Left renal cortex interstitium (tissue), 4 donors: ENCODE results near the gene C14orf93. TPM values are rescaled to one million over a fixed set of nuclear protein-coding genes. Genes with fewer than 3 reads are reported as not detected.
"Not testable (repeated sequence)": the region's sequence is repeated elsewhere in the genome, so short reads cannot be mapped to it uniquely, and the experiment has no call there.

Experiments used
- DNase-seq, 4 donors: peaks; one replicate each; pipeline ENCODE4 v3.0.0-alpha.2; 2013; ENCODE audit warnings: low read depth in 4 of 4, low spot score in 2 of 4, missing footprints in 1 of 4
- polyA plus RNA-seq, 4 donors: library from polyadenylated mRNA; unstranded; fragments of 120-200 nt; gene quantifications; one replicate each; pipeline ENCODE4 v1.2.1, GENCODE V29; 2013; ENCODE audit not compliant: insufficient read length in 4 of 4

C14orf93 gene
- polyA plus RNA-seq, 4 donors, result 18.8 to 25.3 (median 23.3) TPM

DNA sequence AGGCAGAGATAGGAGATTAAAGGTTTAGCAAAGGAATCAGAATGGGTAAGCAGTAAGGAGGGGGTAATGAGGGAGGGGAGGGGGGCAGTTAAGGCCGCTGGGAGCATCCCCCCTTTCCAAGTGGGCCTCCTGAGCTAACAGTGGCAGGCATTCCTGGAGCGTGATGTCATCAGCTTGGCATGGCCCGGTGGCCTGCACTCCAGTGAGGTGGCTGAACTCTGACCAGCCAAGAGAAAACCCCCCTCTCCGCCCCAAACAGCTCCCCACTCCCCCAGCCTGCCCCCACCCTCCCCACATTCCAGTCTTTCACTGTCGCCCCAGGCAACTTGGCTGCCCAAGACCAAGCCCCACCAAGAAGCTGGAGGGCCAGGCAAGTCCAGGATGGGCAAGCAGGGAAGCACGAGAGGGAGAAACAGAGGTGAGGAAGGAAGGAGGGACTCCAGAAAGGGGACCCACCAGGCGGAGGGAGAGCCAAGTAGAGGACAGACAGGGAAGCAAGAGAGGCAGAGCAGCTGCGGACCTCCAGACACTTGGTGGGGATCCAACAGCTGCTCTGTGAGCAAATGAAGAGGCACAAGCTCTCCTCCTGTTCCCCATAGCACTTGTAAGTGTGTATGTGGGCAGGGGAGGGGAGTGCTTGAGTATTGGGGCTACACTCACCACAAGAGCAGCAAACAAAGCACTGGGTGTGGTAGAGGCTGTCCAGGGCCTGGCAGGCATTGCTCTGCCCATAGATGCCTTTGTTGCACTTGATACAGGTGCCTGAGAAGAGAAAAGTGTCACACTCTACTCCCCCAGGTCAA lies 32.1 kb downstream of the C14orf93 start:
- DNase-seq, result no peak

DNA sequence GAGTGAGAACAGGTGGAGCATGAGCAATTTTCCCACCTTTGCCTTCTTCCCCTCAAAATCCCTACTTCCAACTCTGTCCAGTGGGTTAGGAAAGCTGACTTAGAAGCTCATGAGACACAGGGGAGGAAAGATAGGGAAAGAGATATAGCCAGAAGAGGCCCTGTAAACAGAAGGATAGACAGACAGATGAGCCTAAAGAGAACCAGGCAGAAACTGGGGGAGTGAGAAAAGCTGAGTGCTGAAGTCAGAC lies 32.6 kb downstream of the C14orf93 start:
- no peak for DNase-seq

DNA sequence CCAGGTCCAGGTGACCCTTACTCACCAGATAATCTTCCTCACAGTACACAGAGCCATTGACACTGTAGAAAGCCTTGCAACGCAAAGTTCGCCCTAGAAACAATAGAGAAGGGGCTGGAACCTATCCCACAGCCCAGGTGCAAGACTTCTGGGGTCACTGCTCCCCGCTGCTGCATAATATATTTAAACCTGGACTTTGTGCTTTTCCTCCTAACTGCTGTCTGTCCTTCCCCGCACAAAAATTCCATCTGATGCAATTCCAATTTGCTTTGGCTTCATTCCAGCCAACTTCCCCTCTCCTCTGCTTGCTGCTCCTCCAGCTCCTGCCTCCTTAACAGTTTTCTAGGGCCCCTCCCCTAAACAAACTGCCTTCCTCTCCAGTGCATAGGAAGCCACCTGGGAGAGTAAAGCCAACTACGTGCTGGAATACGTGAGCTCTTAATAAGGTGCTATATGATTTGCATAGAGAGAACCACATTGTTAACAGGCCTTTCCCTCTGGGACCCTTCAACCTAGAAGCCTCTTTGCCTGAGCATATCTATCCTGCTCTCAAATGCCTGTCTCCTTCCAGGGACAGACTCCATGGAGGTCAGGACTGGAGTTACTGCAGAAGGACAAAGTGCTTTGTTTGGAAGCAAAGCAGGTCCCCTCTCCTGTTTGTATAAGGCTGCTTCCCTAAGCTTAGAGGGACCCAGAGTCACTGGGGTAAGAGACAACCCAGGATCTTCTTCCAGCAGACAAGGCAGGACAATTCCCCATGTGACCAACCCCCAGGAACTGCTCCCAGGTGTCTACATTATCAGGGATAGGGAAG lies 33.1 kb downstream of the C14orf93 start:
- DNase-seq, result no peak

DNA sequence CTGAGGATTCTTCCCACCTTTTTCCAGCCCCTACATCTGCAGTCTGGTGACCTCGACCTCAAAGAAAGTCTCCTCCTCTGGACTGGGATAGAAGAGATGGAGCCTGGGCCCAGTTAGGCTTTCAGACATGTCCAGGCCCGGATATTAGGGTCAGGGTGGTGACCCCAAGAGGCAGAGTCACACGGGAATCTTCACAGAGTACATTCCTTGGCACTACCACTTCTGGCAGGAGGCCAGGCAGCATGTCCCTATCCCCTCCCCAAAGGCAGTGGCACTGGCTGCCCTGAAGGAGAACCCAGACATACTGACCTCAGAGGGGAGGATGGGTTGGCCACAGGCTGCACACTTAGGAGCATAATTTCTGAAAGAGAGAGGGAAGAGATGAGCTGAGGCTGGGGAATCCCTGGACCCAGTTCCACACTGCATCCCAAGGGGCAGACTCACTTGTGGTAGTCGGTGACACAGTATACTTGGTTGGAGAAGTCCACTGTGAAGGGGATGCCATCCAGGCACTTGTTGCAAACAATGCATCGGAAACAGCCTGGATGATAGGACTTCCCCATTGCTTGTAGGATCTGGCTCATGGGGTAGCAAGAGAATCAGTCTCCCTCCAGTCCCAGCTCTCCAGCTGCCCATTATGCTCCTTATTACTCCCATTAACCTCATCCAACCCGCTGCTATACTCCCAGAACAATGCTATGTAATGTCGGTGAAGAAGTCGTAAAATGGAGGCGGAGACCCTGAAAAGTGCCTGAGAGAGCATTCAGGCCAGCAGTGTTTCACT lies 35.2 kb downstream of the C14orf93 start:
- no peak for DNase-seq

DNA sequence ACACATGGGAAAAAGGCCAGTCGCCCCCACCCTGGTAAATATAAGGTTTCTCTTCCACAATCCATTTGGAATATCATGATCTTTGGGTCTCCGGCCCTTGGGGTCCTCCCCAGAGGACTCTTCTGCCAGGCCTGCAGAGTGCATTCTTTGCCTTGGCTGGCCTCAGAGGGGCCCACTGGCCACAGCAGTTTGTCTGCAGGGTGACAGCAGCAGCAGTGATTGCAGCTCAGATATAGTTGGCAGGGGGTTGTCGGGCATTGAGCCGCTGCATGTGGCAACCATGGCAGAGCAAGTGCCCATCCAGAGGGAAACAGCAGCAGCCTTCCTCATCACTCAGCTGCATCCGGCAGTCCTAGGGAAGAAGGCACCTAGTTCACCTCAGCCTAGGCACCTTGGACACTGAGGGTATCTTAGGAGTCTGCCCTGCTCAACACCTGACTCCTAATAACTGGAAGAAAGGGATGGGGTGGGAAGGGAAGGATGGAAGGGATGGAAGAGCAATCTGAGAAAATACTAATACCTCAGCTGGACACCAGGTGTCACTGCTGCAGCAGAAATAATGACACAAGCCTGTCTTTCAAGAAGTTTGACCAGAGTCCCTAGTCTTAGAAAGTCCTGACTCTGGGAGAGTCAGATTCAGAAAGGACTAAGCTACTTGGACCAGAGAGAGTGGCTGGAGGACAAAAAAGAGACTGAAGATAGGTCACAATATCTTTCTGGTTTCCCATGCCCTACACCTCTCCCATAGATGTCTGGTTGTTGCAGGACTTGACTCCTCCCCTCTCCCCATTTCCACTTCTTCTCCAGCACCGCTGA lies 36.5 kb downstream of the C14orf93 start:
- DNase-seq, result no peak

DNA sequence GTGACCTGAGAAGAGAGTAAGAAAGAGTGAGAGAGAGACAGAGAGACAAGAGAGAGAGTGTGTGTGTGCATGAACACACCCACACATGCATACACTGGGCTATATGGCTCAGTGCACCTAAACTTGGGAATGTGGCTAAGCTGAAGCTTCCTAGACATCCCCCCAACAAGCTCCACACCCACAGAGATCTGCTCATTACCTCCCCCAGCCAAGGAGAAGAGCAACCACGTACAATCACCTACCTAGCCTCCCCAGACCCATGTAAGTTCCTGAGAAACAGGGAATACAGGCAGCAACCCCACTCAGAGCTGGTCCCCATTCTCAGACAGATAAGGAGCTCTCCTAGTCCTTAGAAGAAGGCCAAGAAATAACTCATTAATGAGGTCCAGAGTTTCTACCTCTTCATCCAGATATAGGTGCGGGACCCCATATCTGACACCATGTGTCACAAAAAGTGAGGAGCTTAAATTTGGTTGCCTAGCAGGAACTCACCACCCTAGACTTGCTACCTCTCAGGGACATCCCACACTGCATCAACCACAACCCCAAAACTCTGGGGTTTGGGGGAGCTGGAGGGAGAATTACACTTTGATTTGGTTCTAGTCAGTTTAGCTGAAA lies 37.5 kb downstream of the C14orf93 start:
- DNase-seq, result no peak

DNA sequence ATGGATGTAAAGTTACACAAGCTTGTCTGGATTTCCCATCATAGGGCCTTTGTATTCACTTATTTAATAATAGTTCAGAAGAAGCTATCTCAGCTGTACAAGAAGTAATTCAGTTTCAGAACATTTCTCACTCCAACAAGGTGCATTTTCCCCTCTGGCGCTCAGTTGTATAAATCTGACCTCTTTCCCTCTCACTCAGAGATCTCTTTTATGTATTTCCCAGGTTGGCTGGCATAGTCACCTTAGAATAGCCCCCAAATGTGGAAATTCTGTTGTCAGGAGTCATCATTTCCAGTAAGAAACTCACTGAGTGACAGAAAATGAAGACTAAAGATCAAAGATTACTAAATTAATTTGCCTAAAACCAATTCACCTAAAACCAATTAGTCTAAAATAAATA lies 38.8 kb downstream of the C14orf93 start:
- DNase-seq, result no peak

DNA sequence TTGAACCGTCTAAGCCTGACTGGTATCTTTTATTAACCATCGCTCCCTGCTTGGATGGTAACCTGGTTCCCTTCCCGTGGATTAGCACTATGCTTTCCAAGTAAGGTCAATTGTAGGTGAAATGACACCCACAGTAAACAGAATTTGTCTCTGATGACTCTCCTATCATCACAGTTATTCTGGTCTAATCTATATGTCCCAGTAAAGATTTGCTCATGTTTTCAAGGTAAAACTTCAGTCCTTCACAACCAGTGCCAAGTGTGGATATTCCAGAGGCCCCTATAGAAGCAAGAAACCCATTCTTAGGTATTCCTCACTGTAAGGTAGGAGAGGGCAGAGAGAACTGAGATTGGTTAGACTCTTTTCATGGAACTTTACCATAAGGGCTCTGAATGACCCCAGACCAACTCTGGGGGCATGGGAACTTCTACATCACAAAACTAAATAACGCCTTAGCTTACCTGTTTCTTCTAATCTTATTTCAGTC lies 43.1 kb downstream of the C14orf93 start:
- no peak for DNase-seq

DNA sequence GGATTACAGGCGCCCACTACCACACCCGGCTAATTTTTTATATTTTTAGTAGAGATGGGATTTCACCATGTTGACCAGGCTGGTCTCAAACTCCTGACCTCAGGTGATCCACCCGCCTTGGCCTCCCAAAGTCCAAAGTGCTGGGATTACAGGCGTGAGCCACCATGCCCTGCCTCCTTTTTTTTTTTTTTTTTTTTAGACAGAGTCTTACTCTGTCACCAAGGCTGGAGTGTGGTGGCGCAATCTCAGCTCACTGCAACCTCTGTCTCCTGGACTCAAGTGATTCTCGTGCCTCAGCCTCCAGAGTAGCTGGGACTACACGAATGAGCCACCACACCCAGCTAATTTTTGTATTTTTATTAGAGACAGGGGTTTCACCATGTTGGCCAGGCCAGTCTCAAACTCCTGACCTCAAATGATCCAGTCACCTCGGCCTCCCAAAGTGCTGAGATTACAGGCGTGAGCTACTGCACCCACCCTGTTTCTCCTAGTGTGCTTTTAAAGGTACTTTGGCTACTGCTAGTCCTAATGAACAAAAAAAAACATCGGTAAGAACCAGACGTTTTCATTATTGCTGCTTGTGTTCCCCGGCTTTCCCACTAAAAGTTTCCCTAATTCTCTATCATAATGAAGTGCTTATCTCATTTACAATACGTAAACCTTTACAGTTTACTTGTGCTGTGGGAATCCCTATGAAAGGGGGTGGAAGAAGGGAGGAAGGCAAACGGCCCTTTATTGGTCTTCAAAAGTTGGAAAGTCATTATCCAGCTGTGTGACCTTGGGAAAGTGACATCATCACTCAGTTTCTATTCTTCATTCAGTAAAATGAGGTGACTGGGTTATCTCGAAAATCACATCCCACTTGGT lies 43.8 kb downstream of the C14orf93 start:
- DNase-seq, result not testable (repeated sequence)

DNA sequence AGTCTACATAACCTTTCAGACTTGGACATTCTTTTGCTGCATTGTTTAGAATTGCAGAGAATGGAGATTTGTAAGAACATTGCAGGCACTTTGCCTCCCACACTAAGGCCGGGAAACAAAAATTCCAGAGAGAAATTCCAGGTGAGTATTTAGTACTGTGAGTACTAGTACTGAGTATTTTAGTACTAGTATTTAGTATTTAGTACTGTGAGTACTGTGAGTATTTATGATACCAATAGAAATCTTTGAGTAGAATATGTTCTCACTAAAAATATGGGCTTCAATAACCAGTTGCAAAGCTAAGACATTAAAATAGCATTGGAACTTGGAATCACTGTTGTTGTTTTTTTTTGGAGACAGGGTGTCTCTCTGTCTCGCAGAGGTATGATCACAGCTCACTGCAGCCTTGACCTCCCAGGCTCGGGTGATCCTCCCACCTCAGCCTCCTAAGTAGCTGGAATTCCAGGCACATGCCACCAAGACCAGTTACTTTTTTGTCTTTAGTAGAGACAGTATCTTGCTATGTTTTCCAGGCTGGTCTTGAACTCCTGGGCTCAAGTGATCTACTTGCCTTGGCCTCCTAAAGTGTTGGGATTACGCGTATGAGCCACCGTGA lies 47.8 kb downstream of the C14orf93 start:
- no peak for DNase-seq

DNA sequence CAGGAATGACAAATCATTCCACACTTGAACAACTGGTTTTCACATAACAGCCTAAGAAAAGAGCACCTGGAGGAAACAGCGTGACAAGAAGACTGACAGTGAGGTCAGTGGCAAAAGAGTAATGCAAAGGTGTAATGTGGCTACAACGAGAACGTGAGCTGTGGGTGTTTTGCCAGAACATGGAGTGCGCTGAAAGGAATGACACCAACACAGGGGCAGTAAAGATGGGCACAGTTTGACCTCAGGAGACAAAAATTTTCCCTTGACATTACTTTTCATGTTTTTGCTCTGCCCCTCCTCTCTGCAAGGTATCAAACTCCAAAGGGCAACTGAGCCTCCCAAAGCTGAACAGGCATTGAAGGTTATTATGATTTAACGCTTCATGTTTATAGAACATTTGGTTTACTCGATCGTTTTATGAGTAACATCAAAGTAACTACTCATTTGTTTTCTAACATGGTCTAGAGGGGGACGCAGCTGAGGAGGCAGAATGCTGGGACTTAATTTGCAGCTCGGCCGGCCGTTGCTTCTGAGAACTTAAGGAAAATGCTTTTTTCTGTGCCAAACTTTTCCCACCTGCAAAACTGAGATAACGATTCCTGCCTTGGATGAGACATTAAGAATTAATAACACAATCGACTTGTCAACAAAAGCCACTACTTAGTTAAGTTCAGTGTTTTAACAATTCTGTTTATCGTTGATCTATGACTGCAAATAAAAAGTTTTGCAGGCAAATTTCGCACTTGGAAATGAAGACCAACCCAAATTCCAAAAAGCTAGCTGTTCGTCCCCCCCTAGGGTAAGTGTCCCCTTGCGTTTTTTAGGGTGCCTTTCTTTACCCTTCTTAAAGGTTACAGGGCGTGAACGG lies 54.0 kb downstream of the C14orf93 start:
- DNase-seq, result no peak

DNA sequence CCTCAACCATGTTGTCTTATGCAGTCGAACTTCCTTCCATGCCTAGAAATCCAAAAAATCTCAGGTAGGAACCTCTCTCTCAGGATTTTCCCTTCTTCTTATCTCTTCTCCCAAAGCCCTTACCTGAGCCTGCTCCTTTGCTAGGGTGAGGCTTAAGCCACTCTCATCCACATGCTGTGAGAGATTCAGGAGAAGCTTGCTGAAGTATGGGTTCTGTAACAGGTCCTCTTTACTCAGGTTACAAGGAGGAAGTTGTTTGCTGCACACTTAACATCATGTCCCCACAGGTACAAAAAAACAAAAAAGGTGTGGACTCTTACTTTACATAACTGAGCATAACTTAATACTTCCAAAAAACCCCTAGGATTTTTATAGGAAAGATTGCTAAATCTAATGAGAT lies 57.5 kb downstream of the C14orf93 start:
- no peak for DNase-seq

DNA sequence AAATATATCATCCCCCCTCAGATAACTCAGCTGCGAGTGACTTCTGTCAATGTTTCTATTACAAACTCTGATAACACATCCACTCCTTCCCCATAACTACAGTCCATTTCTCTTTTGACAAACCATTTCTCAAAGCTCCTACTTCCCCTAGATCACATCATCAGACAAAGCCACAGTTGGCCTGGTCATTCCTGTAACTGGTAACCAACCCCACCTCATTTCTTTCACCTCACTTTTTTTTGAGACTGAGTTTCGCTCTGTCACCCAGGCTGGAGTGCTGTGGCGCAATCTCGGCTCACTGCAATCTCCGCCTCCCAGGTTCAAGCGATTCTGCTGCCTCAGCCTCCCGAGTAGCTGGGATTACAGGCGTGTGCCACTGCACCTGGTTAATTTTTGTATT lies 58.1 kb downstream of the C14orf93 start:
- DNase-seq, result not testable (repeated sequence)

DNA sequence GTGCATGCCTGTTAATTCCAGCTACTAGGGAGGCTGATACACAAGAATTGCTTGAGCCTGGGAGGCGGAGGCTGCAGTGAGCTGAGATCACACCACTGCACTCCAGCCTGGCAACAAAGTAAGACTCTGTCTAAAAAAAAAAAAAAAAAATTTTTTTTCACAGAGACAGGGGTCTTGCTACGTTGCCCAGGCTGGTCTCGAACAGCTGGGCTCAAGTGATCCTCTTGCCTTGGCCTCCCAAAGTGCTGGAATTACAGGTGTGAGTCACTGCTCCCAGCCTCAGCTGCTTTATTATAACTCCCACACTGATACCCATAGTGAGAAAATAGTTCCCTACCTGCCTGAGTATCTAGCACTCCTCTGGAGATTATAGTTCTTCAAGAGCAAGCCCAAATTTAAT lies 64.3 kb downstream of the C14orf93 start:
- DNase-seq, result no peak

DNA sequence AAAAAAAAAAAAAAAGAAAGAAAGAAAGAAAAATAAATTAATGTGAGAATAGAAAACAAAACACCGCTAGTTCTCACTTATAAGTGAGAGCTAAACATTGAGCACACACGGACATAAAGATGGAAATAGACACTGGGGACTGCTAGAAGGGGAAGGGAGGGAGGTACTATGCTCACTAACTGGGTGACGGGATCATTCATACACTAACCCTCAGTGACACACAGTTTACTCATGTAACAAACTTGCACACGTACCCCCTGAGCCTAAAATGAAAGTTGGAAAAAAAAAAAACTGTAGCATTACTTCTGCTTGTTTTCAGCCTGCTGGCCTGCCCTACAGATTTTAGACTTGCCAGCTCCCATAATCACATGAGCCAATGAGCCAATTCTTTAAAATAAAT lies 70.3 kb downstream of the C14orf93 start:
- no peak for DNase-seq
